Measurements from ENCODE around the gene NUP93.
"Not testable (repeated sequence)": the region's sequence is repeated elsewhere in the genome, so short reads cannot be mapped to it uniquely, and the experiment has no call there.

The NUP93 gene

GRCh38 chr16:56709443-56710040 is 20.4 kb upstream of the NUP93 start:
- no peak for DNase-seq

DNA sequence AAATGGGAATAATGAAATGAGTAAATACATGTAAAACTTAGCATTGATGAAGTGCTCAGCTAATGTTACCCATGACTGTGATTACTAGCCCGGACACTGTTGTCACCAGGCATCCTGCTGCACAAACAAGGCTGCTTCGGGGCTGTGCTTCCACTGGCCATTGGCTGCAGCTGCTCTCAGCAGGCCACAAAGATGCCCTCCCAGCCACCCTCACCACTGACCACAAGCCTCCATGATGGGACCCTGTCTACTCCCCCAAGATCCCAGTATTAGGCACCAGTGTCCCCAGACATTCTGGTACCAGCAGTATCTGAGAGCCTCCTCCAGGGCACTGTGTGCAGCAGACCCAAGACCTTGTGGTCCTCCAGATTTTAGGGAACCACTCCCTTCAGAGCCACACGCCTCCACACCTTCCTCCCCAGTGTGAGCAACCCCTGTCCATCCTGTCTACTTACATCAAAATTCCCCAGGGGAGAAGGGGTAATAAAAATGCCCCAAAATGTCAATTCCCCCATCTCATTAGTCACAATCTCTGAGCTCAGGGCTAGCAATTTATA is 19.7 kb upstream of the NUP93 start:
- no peak for DNase-seq

- DNase-seq = no peak
Measured at GRCh38 chr16:56711862-56712261, 18.1 kb upstream of the NUP93 start.

DNA sequence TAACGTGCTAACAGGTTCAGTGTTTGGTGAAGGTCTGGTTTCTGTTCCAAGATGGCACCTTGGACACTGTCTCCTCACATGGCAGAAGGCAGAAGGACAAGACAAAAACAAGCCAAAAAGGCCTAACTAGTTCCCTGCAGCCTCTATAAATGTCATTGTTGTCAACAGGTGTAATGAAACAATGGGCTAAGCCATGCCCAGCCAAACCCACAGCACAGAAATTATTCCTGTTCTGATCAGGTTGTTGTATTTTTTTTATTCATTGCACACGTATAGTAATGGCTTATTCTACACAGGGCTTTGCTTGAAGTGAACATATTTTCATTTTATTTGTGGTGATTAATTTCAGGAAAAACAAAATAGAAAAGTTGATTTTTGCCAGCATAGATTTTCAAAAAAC is 16.1 kb upstream of the NUP93 start:
- DNase-seq = no peak

GRCh38 chr16:56715126-56715525 is 14.8 kb upstream of the NUP93 start:
- DNase-seq = no peak

- DNase-seq = peak; percentile 63 to 89
Measured at GRCh38 chr16:56716761-56717160, 13.2 kb upstream of the NUP93 start.

- DNase-seq = not testable (repeated sequence)
Measured at GRCh38 chr16:56717532-56717931, 12.4 kb upstream of the NUP93 start.

- no peak for DNase-seq
Measured at GRCh38 chr16:56722200-56722842, 7.6 kb upstream of the NUP93 start.

DNA sequence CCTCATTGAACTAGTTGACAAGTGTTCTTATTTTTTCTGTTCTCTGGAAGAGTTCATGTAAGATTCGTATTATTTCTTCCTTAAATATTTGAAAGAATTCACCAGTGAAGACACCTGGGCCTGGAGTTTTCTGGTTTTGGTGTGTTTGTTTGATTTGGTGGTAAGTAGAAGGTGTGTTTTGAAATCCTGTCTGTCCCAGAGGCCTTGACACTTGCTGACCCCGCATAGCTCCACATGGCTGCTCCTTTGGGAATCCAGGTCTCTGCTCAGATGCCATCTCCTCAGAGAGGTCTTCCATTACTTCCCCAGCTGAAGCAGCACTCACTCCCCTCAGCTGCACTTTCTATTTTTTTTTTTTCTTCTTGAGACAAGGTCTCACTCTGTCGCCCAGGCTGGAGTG is 5.7 kb upstream of the NUP93 start:
- no peak for DNase-seq

GRCh38 chr16:56726283-56726682 is 3.6 kb upstream of the NUP93 start:
- no peak for DNase-seq

GRCh38 chr16:56726926-56727325 is 3.0 kb upstream of the NUP93 start:
- DNase-seq = no peak

DNA sequence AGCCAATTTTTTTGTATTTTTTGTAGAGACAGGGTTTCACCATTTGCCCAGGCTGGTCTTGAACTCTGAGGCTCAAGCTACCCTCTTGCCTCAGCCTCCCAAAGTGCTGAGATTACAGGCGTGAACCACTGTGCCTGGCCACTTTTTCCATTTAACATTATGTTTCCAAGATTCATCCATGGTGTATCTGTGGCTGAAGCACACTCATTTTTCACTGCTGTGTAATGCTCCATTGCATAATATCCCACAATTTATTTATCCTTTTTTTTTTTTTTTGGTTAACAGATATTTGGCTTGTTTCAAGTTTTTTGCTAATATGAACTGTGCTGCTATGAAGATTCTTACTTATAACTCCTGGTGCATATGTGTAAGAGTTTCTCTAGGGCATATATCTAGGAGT is 1.9 kb upstream of the NUP93 start:
- no peak for DNase-seq

- peak in 1 of 2 experiments; percentile 22 for DNase-seq
Measured at GRCh38 chr16:56728980-56729734, 772 bp upstream of the NUP93 start.

DNA sequence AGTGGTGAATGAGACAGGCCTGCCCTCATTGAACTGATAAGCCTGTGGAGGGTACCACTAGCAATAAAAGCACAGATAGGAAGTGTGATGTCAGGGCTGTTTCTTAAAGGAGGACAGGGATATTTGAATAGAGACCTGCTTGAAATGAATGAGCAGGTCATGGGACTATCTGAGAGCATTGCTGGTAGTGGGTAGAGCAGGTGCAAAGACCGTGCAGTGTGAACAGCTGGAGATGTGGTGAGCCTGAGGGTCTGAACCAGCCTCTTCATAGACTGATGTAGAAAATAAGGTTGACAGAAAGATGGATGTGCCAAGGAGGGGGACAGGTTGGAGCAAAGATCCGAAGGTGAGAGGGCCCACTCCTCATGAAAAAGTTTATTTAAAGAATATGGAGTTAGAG is 2.4 kb downstream of the NUP93 start:
- no peak for DNase-seq

- DNase-seq = no peak
Measured at GRCh38 chr16:56732832-56733231, 2.9 kb downstream of the NUP93 start.

GRCh38 chr16:56734429-56734828 is 4.5 kb downstream of the NUP93 start:
- DNase-seq = no peak

DNA sequence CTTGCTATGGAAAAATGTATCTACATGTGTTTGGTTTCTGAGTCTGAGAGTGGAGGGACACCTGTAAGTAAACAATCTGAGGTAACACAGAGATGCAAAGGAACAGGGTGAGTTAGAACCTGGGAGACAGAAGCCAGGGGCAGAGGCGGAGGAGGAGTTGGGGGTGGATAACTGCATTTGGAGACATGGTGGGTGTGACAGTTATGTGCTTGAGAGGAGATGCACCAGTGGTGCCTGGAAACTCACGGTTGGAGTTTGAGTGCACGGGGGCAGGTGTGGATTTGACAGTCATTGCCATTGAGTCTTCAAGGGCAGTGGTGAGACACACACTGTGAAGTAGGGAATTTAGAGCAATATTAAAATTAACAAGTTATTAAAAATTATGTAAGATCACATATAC is 6.5 kb downstream of the NUP93 start:
- no peak for DNase-seq

DNA sequence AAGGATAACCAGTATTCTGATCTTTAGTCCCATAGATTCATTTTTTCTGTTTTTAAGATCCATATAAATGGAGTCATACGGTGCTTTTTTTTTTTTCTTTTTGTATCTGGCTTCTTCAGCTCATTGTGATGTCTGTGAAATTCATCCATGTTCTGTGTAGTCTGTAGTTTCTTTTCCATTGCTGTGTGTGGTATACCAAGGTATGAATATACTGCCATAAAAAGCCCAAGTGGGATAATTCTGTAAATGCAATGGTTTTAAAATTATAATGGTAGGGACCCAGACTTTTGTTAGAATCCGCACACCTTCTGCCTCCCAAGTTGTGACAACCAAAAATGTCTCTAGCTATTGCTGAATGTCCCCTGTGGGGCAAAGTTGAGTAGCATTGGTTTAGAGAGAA is 7.6 kb downstream of the NUP93 start:
- no peak for DNase-seq

- DNase-seq = no peak
Measured at GRCh38 chr16:56738221-56738620, 8.3 kb downstream of the NUP93 start.

DNA sequence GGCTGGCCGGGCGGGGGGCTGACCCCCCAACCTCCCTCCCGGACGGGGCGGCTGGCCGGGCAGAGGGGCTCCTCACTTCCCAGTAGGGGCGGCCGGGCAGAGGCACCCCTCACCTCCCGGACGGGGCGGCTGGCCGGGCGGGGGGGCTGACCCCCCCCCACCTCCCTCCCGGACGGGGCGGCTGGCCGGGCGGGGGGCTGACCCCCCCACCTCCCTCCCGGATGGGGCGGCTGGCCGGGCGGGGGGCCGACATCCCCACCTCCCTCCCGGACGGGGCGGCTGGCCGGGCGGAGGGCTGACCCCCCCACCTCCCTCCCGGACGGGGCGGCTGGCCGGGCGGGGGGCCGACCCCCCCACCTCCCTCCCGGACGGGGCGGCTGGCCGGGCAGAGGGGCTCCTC is 9.4 kb downstream of the NUP93 start:
- DNase-seq = not testable (repeated sequence)

DNA sequence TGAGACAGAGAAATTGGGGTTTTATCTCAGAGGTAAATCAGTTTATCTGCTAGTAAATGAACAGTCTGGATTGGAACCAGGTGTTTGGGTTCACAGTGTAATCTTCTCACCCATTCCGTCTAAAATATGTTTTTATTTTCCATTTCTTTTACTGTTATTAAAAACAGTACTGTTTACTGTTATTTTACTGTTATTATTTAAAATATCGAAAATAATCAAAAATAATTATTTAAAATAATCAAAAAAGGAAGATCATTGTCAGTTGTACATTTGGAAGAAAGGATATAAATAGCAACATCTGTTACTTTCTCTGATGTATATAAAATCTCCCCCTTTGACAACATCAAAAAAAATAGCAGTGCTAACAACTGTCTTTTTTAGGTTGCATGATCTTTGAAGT is 11.5 kb downstream of the NUP93 start:
- DNase-seq = no peak

DNA sequence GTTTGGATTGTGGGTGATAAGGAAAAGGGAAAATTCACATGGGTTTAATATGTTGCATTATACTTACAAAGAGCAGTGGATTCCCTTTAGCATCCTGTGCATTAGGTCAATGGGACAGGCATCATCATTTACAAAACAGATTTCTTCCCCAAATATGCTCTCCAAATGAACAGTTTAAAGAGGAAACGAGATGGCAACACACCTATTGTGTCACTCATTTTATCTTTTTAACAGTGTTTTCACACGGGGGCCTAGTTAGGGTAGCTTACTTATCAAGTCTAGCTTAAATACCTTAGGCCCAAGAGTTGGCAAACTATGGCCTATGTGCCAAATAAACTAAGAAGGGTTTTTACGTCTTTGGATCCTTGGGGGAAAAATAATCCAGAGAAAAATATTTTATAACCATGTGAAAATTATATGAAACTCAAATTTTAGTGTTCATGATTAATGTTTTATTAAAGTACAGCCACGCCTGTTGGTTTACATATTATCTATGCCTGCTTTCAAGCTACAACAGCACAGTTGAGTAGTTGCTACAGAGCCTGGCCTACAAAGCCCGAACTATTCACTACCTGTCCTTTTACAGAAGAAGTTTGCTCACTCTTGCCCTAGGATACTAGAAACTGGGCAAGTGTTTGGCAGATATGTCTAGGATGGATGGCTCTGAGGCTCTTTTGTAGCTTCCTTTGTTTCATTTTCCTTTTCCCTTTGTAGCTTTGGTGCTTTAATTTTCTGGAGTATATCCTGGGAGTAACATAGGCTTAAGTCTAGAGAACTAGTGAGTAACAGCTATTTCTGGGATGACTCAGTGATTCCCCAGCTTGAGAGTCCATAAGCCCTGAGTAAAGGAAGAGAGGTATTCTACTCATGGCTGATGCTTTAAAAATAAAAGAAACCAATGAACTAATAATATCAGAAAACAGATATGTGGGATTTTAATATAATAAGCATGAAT is 12.4 kb downstream of the NUP93 start:
- DNase-seq = no peak

- no peak for DNase-seq
Measured at GRCh38 chr16:56743840-56744239, 13.9 kb downstream of the NUP93 start.
